ENCODE results near the gene PXMP2. TPM values are rescaled to one million over a fixed set of nuclear protein-coding genes. Genes with fewer than 3 reads are reported as not detected.

PXMP2 gene
- total RNA-seq, 1 donor from 2014 or later = 34.4 TPM

- DNase-seq = no peak
Observed at GRCh38 chr12:132695431-132695830, 8.0 kb downstream of the PXMP2 start.

GRCh38 chr12:132698341-132698740 lies 11.0 kb downstream of the PXMP2 start:
- DNase-seq = no peak

GRCh38 chr12:132700212-132700822 lies 12.9 kb downstream of the PXMP2 start:
- DNase-seq = no peak

- no peak for DNase-seq
Observed at GRCh38 chr12:132702640-132703039, 15.3 kb downstream of the PXMP2 start.

GRCh38 chr12:132703641-132704040 lies 16.3 kb downstream of the PXMP2 start:
- no peak for DNase-seq

GRCh38 chr12:132707241-132707640 lies 19.9 kb downstream of the PXMP2 start:
- DNase-seq = no peak

- no peak for DNase-seq
Observed at GRCh38 chr12:132708150-132708549, 20.8 kb downstream of the PXMP2 start.

GRCh38 chr12:132710043-132710404 lies 22.6 kb downstream of the PXMP2 start:
- DNase-seq = peak; percentile 41

GRCh38 chr12:132710405-132711079 lies 23.2 kb downstream of the PXMP2 start, which contains the start of gene PGAM5:
Gene PGAM5, plus strand, starts transcription at chr12:132710842. Its CDS starts 35 bp downstream, at chr12:132710877.
- DNase-seq = peak; percentile 90

GRCh38 chr12:132711080-132711843 lies 23.9 kb downstream of the PXMP2 start:
- DNase-seq = peak; percentile 45

GRCh38 chr12:132713123-132713522 lies 25.7 kb downstream of the PXMP2 start:
- DNase-seq = no peak

GRCh38 chr12:132715874-132716273 lies 28.5 kb downstream of the PXMP2 start:
- DNase-seq = no peak

GRCh38 chr12:132716356-132716755 lies 29.0 kb downstream of the PXMP2 start:
- DNase-seq = no peak

- DNase-seq = no peak
Observed at GRCh38 chr12:132717011-132717410, 29.6 kb downstream of the PXMP2 start.

- DNase-seq = no peak
Observed at GRCh38 chr12:132717531-132718387, 30.4 kb downstream of the PXMP2 start.

GRCh38 chr12:132718644-132719043 lies 31.3 kb downstream of the PXMP2 start:
- DNase-seq = no peak

- no peak for DNase-seq
Observed at GRCh38 chr12:132719141-132719953, 32.0 kb downstream of the PXMP2 start.

- no peak for DNase-seq
Observed at GRCh38 chr12:132719954-132720324, 32.6 kb downstream of the PXMP2 start.

GRCh38 chr12:132720606-132721345 lies 33.4 kb downstream of the PXMP2 start:
- DNase-seq = no peak

GRCh38 chr12:132723015-132723763 lies 35.8 kb downstream of the PXMP2 start:
- DNase-seq = no peak
